ENCODE results near the gene FHIT.

The FHIT gene

GRCh38 chr3:60206206-60206605 is 1045.0 kb downstream of the FHIT start:
- TF ChIP-seq REST (IDR thresholded peaks at IDR 0.05; ENCODE audit: insufficient read depth in 1 of 2, low read depth in 2 of 2, low read length in 2 of 2) (no peak), TAF1 (IDR thresholded peaks at IDR 0.05; ENCODE audit: borderline replicate concordance, insufficient read depth, low read length) (no peak), FOXP2 (optimal IDR thresholded peaks at IDR 0.05; ENCODE audit: borderline replicate concordance, extremely low read depth, extremely low read length, insufficient read depth) (no peak), POLR2AphosphoS5 (IDR thresholded peaks at IDR 0.05; ENCODE audit: low read depth, low read length) (no peak), SIN3A (IDR thresholded peaks at IDR 0.05; ENCODE audit: borderline replicate concordance, insufficient read depth, low read length) (no peak)

DNA sequence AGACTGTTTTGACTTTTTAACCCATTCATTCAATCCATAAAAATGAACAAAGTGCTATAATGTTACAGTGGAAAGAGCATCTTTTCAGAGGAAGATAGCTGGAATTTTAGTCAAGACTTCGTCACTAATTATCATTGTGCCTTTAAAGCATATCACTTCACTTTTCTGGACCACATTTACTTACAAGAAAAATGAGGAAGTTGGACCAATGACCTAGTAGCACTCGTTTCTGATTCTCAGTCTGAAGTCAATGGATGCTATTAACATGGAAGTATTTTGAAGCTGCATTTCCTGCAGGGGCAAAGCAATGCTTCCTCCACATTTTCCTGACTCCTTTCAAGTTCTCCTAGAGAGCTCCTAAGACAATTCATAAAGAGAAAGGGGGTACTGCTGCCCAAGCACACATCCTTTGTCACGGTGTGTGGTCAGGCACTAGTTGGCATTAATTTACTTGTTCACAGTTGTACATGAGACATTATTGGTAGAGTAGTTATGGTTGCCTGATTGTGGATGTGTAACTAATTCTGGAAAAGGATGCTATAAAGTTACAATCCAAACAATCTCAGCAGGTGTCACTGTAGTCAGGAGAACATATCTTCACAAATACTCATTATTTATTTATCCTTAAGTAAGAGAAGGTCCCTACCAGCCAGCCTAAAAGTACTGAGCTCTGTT is 1049.1 kb downstream of the FHIT start:
- TF ChIP-seq TAF1 (IDR thresholded peaks at IDR 0.05; ENCODE audit: borderline replicate concordance, insufficient read depth, low read length) (no peak), FOXP2 (optimal IDR thresholded peaks at IDR 0.05; ENCODE audit: borderline replicate concordance, extremely low read depth, extremely low read length, insufficient read depth) (no peak), REST (IDR thresholded peaks at IDR 0.05; ENCODE audit: insufficient read depth in 1 of 2, low read depth in 2 of 2, low read length in 2 of 2) (no peak), POLR2AphosphoS5 (IDR thresholded peaks at IDR 0.05; ENCODE audit: low read depth, low read length) (no peak), SIN3A (IDR thresholded peaks at IDR 0.05; ENCODE audit: borderline replicate concordance, insufficient read depth, low read length) (no peak)

DNA sequence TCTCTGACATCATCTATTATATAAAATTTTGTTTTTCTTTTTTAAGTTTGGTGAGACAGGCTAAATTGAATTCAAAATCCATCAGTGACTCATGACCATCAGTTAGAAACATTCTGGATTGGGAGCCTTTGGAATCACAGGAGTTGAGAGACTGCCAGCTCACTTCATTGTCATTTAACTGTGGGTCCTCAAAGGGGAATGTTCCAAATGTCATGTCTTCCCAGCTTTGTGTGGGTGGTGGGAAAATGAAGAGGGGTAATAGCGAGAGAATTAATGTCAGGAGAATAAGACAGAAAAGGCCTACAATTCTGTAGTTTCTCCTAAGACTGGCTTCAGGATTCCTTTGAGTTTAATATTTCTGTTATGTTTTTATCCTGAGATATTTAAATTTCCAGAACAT is 1051.9 kb downstream of the FHIT start:
- no peak for TF ChIP-seq TAF1 (IDR thresholded peaks at IDR 0.05; ENCODE audit: borderline replicate concordance, insufficient read depth, low read length)
- no peak for TF ChIP-seq POLR2AphosphoS5 (IDR thresholded peaks at IDR 0.05; ENCODE audit: low read depth, low read length)
- TF ChIP-seq REST (IDR thresholded peaks at IDR 0.05; ENCODE audit: insufficient read depth in 1 of 2, low read depth in 2 of 2, low read length in 2 of 2): no peak
- TF ChIP-seq FOXP2 (optimal IDR thresholded peaks at IDR 0.05; ENCODE audit: borderline replicate concordance, extremely low read depth, extremely low read length, insufficient read depth): no peak

GRCh38 chr3:60198179-60198720 is 1053.0 kb downstream of the FHIT start:
- TF ChIP-seq FOXP2 (optimal IDR thresholded peaks at IDR 0.05; ENCODE audit: borderline replicate concordance, extremely low read depth, extremely low read length, insufficient read depth) (no peak), TAF1 (IDR thresholded peaks at IDR 0.05; ENCODE audit: borderline replicate concordance, insufficient read depth, low read length) (no peak), SIN3A (IDR thresholded peaks at IDR 0.05; ENCODE audit: borderline replicate concordance, insufficient read depth, low read length) (no peak), REST (IDR thresholded peaks at IDR 0.05; ENCODE audit: insufficient read depth in 1 of 2, low read depth in 2 of 2, low read length in 2 of 2) (no peak), POLR2AphosphoS5 (IDR thresholded peaks at IDR 0.05; ENCODE audit: low read depth, low read length) (no peak)
